HG02571 (cell line): ENCODE data around the gene CELSR3.

Experiments
- ATAC-seq: cut with Tn5 transposase; IDR thresholded peaks from one replicate; pipeline ENCODE4 v1.9.1; 2021; ENCODE audit warnings: mild to moderate bottlenecking, moderate library complexity; ENCODE audit not compliant: unreplicated experiment

The CELSR3 gene, protein sequence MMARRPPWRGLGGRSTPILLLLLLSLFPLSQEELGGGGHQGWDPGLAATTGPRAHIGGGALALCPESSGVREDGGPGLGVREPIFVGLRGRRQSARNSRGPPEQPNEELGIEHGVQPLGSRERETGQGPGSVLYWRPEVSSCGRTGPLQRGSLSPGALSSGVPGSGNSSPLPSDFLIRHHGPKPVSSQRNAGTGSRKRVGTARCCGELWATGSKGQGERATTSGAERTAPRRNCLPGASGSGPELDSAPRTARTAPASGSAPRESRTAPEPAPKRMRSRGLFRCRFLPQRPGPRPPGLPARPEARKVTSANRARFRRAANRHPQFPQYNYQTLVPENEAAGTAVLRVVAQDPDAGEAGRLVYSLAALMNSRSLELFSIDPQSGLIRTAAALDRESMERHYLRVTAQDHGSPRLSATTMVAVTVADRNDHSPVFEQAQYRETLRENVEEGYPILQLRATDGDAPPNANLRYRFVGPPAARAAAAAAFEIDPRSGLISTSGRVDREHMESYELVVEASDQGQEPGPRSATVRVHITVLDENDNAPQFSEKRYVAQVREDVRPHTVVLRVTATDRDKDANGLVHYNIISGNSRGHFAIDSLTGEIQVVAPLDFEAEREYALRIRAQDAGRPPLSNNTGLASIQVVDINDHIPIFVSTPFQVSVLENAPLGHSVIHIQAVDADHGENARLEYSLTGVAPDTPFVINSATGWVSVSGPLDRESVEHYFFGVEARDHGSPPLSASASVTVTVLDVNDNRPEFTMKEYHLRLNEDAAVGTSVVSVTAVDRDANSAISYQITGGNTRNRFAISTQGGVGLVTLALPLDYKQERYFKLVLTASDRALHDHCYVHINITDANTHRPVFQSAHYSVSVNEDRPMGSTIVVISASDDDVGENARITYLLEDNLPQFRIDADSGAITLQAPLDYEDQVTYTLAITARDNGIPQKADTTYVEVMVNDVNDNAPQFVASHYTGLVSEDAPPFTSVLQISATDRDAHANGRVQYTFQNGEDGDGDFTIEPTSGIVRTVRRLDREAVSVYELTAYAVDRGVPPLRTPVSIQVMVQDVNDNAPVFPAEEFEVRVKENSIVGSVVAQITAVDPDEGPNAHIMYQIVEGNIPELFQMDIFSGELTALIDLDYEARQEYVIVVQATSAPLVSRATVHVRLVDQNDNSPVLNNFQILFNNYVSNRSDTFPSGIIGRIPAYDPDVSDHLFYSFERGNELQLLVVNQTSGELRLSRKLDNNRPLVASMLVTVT (N-terminal part only)

GRCh38 chr3:48662753-48663488 lies at the start of gene CELSR3:
CELSR3 (minus strand) TSS chr3:48662886; CDS start chr3:48662634, 252 bp downstream.
- ATAC-seq, result no peak

- no peak for ATAC-seq
Observed at GRCh38 chr3:48711727-48712126, 49.0 kb upstream of the CELSR3 start.

- ATAC-seq, result no peak
Observed at GRCh38 chr3:48709051-48709461, 46.4 kb upstream of the CELSR3 start.

GRCh38 chr3:48708481-48708889 lies 45.8 kb upstream of the CELSR3 start:
- ATAC-seq, result no peak

DNA sequence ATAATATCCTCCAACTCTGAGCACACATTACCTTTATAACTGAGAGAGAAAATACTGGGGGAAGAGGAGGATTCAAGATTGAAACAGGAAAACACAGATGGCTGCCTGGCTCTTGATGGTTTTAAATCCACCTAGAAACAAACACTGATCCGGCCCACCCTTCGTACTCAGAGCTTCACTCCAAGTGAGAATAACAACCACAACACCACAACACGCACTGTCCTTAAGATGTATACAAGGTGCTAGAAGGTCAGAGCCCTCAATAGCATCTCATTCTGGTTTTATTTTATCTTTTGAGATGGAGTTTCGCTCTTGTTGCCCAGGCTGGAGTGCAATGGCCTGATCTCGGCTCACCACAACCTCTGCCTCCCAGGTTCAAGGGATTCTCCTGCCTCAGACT lies 44.5 kb upstream of the CELSR3 start:
- ATAC-seq, result no peak

GRCh38 chr3:48702320-48702920 lies 39.7 kb upstream of the CELSR3 start:
- ATAC-seq, result no peak

DNA sequence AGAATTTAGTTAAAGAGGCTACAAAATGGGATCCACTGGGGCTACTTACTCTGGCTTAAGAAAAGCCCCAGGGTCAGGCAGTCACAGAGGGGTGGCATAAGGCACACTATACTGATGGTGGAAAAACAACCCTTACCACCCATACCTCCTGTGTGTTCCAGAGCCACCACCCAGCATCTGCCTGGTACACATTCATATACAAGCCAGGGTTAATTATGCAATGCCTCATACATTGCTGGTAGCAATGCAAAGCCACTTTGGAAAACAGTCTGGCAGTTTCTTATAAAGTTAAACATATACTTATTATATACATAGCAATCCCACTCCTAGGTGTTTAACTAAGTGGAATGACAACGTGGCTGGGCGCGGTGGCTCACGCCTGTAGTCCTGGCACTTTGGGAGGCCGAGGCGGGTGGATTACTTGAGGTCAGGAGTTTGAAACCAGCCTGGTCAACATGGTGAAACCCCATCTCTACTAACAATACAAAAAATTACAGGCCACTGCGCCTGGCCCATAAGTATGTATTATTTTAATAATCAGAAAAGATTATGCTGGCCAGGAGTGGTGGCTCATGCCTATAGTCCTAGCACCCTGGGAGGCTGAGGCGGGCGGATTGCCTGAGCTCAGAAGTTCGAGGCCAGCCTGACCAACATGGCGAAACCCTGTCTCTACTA lies 38.2 kb upstream of the CELSR3 start:
- ATAC-seq, result no peak

DNA sequence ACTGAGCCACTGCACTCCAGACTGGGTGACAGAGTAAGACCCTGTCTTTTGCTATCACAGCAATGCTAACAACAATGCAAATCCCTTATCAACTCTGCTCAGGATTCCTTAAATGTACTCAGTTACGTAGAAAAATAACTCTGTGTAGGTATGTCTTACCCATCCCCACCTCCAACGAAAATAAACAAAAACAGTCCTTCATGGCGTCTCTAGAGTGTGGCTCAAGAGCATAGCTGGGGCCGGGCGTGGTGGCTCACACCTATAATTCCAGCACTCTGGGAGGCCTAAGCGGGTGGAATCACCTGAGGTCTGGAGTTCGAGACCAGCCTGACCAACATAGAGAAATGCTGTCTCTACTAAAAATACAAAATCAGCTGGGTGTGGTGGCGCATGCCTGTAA lies 36.2 kb upstream of the CELSR3 start:
- ATAC-seq, result no peak

DNA sequence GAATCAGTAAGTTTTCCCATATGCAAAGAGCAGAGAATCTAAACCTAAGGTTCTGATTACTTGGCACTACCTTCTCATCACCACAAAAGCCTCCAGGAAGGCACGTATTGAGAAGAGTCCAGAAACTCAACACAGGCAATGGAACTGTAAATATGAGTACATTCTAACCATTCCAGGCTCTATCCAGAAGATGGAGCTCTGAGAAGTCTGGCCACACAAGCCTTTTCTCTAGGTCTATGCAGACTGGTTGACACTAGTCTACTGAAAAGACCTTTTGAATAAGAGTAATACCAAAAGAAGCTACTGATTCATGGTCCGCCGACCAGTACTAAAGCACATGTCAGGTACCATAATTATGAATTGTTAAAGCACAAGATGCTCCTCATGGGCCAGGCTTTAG lies 35.3 kb upstream of the CELSR3 start:
- ATAC-seq, result no peak

- ATAC-seq, result no peak
Observed at GRCh38 chr3:48696601-48697000, 33.9 kb upstream of the CELSR3 start.

DNA sequence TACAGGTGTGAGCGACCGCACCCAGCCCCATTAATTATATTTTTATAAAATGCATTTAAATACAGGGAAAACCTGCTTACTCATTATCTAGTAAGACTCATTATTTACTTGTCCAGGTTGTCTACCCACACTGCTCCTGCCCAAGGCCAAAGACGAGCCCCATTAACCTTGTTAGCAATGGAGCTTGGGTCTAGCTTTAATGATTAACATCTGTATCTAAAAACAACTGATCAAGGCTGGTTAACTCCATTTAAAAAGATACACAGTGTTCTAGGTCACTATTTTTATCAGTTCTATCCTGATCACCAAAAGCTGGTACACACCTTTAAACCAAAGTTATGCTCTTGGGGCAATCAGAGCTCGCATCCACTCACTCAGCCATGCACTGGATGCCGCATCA lies 33.5 kb upstream of the CELSR3 start:
- no peak for ATAC-seq

DNA sequence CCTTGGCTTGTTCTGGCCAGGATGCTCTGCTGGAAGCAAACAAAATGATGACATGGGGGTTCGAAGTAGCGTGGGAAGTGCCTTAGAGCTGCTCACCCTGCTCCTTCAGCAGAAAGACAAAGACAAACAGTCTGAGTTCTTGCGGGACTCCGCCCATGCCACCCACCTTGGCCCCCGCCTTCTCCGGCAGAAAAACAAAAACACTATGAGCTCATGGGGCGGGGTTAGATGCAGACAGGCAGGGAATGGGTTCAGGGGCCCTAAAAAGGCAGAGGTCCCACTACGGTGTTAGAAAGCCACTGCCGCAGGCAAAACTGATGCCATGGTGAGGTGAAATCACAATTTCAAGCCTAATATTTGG lies 32.7 kb upstream of the CELSR3 start:
- ATAC-seq, result no peak

- ATAC-seq, result no peak
Observed at GRCh38 chr3:48694610-48695392, 32.1 kb upstream of the CELSR3 start.

GRCh38 chr3:48693826-48694225 lies 31.1 kb upstream of the CELSR3 start:
- no peak for ATAC-seq

- ATAC-seq, result no peak
Observed at GRCh38 chr3:48692551-48692950, 29.9 kb upstream of the CELSR3 start.

GRCh38 chr3:48690846-48691458 lies 28.3 kb upstream of the CELSR3 start:
- ATAC-seq, result no peak

DNA sequence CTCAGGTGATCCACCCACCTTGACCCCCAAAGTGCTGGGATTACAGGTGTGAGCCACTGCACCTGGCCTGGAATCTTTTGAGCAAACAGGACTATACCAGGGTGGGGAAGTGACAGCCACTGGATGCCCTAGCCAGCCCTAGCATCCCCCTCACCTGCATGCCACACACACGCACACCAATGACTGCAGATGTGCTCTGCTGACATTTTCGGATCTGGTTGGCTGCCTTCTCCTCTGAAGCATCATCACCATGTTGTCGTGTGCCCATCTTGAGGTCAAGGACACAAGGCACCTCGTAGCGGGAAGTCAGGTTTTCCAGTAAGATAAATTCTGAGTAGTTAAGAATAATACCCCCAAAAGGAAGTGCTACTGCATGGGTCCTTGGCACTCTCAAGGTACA lies 26.7 kb upstream of the CELSR3 start:
- ATAC-seq, result no peak

GRCh38 chr3:48688737-48689075 lies 26.0 kb upstream of the CELSR3 start:
- ATAC-seq, result no peak
